BE2C (cell line): ENCODE data around the gene FARS2.

Source experiments
- DNase-seq: peaks from one replicate; pipeline ENCODE4 v3.0.0-alpha.2; 2020
- H3K27me3 ChIP-seq: fragments of 250-450 bp; sonication (Bioruptor Pico); 2 replicates; pipeline ENCODE4 v1.5.1; 2020; ENCODE audit warnings: mild to moderate bottlenecking
- H3K36me3 ChIP-seq: fragments of 250-450 bp; sonication (Bioruptor Pico); 2 replicates; pipeline ENCODE4 v1.5.1; 2020; ENCODE audit warnings: mild to moderate bottlenecking
- H3K4me1 ChIP-seq: fragments of 250-450 bp; sonication (Bioruptor Pico); 2 replicates; pipeline ENCODE4 v1.5.1; 2020
- H3K4me3 ChIP-seq: 2 replicates; pipeline ENCODE4 v1.5.1; 2011; ENCODE audit warnings: low read depth, low read length
- H3K9me3 ChIP-seq: fragments of 250-450 bp; sonication (Bioruptor Pico); 2 replicates; pipeline ENCODE4 v1.5.1; 2020
- TF ChIP-seq, protein P1 (sequence below): IDR thresholded peaks from 2 replicates; pipeline ENCODE4 v1.5.1; 2012; ENCODE audit warnings: mild to moderate bottlenecking, low read depth, low read length

Gene FARS2

DNA sequence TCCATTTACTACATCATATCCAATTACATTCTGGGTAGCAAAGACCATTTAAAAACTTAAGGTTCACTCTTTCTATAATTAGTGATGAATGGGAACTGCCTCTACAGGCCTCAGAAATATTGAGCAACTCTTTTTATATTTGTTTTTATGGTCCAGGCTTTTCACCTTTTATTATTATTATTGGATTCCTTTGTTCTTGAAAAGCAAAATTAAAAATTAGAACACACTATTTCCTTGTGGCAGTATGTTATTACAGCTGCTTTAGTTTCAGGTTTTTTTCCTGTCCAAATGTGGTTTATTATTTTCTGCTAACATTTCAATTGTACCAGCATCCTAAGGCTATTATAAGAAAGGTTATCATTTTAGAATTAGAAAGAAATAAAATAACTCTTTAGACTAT is 150.1 kb downstream of the FARS2 start:
- TF ChIP-seq, protein P1, sequence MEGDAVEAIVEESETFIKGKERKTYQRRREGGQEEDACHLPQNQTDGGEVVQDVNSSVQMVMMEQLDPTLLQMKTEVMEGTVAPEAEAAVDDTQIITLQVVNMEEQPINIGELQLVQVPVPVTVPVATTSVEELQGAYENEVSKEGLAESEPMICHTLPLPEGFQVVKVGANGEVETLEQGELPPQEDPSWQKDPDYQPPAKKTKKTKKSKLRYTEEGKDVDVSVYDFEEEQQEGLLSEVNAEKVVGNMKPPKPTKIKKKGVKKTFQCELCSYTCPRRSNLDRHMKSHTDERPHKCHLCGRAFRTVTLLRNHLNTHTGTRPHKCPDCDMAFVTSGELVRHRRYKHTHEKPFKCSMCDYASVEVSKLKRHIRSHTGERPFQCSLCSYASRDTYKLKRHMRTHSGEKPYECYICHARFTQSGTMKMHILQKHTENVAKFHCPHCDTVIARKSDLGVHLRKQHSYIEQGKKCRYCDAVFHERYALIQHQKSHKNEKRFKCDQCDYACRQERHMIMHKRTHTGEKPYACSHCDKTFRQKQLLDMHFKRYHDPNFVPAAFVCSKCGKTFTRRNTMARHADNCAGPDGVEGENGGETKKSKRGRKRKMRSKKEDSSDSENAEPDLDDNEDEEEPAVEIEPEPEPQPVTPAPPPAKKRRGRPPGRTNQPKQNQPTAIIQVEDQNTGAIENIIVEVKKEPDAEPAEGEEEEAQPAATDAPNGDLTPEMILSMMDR = no peak
- Histone ChIP-seq H3K27me3 (no peaks in the 10 kb centered on the region), H3K36me3 (no peaks in the 10 kb centered on the region), H3K4me3 (no peak overlapping the region), H3K9me3 (no peaks in the 10 kb centered on the region), H3K4me1 (no peaks in the 10 kb centered on the region)
- no peak for DNase-seq

DNA sequence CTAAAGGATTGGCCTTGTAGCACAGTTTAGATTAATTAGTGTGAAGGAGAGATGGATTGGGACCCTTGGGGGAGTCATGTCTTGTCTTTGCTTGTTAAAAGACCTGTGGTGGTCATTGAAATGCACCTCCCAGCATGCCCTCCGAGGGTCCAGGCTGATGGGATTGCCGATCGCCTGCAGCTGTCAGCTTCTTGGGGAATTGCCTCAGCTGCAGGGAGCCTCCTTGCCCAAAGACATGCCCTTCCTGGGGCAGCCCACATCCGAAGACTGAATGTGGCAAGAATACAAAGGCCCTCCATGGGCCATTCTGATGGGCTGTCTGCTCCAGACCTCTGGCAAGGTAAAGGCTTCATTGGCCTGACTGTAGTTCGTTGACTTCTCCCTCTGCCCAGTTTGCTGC is 150.7 kb downstream of the FARS2 start:
- Histone ChIP-seq H3K4me3 (no peak overlapping the region), H3K27me3 (no peaks in the 10 kb centered on the region), H3K4me1 (no peaks in the 10 kb centered on the region), H3K9me3 (no peaks in the 10 kb centered on the region), H3K36me3 (no peaks in the 10 kb centered on the region)
- TF ChIP-seq, protein P1 = no peak
- DNase-seq = no peak

DNA sequence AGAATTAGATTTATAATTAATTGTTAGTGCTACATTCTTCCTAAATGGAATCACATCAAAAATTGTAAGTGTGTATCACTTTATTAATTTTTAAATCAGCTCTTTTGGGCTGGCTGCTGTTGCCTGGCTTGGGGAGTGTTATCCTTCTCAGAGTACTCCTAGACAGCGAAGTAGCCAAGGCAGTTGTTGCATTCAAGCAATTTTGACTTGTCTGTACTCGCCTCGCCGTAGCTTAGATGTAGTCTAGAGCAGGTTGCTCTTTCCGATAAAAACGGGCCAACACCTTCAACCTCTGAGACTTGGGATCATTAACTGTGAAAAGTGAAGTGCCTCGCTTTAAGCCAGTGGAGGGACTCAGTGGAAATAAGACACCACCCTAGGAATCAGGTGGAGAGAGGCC is 151.3 kb downstream of the FARS2 start:
- TF ChIP-seq, protein P1 = no peak
- no peak for DNase-seq
- Histone ChIP-seq H3K27me3 (no peaks in the 10 kb centered on the region), H3K4me3 (no peak overlapping the region), H3K9me3 (no peaks in the 10 kb centered on the region), H3K4me1 (no peaks in the 10 kb centered on the region), H3K36me3 (no peaks in the 10 kb centered on the region)

DNA sequence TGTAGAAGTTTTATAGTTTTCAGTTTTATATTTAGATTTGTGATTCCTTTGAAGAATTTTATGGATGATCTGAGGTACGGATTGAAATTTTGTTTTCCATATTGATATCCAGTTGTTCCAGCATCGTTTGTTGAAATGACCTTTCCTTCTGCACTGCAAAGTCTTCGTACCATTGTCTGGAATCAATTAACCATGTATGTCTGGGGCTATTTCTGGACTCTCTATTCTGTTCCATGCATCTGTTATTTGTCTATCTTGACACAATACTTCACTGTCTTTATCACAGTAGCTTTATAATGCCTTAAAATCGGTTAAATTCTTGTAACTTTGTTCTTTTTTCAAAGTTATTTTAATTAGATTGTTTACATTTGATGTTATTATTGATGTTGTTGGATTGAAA is 154.9 kb downstream of the FARS2 start:
- DNase-seq = no peak
- Histone ChIP-seq H3K36me3 (no peaks in the 10 kb centered on the region), H3K9me3 (no peaks in the 10 kb centered on the region), H3K27me3 (no peaks in the 10 kb centered on the region), H3K4me3 (no peak overlapping the region), H3K4me1 (no peaks in the 10 kb centered on the region)
- TF ChIP-seq, protein P1 = no peak

DNA sequence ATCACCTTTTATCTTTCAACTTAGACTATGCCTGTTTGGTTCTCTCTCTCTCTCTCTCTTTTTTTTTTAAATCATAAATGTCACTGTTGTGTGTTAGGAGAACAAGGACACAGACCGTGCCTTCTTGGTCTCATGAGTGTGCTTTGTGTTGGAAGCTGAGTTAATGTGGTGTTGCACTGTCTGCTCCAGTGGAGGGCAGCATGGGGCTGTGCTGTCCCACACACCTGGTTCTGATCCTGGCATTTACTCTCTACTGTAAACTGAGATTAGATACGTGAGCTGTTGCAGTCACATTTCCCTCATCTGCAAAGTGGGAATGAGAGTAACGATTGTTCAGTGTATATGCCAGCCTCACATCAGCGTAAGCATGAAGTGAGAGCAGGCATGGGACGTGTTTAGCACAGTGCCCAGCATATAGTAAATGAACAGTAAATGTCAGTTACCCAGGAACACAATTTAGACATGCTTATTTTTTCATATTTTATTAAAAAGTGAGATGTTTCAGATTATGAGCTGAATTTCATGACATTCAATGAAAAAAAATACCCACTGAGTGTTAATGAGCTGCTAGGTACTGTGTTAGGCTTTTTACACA is 161.1 kb downstream of the FARS2 start:
- Histone ChIP-seq H3K9me3 (no peaks in the 10 kb centered on the region), H3K36me3 (no peaks in the 10 kb centered on the region), H3K27me3 (no peaks in the 10 kb centered on the region), H3K4me1 (no peaks in the 10 kb centered on the region), H3K4me3 (no peak overlapping the region)
- peak; percentile 54 for DNase-seq
- TF ChIP-seq, protein P1 = peak; percentile 80

DNA sequence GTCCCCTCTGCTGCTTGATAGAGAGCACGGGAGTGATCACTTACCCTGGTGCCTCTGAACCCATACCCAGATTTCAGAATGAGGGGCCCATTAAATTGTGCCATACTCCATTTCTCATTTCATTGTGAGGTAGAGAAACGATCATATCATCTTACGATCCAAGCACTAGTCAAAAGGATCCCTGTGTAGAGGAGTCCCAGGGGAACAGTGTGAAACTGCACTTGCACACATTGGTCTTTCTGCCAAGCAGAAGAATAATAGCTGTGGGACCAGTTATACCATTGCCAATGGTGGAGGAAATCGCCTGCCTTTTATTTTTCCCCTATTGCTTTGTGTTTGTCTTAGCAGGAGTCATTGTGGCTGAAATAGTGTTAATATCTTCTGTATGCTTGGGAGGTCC is 161.9 kb downstream of the FARS2 start:
- TF ChIP-seq, protein P1 = no peak
- H3K4me3 ChIP-seq = no peak overlapping the region
- H3K36me3 ChIP-seq = no peaks in the 10 kb centered on the region
- no peak for DNase-seq
- H3K9me3 ChIP-seq = no peaks in the 10 kb centered on the region
- no peaks in the 10 kb centered on the region for H3K4me1 ChIP-seq
- no peaks in the 10 kb centered on the region for H3K27me3 ChIP-seq
